Right lobe of liver (tissue), 4 donors: ENCODE results near the gene PTPRN.

Source experiments
- CTCF ChIP-seq, 4 donors: fragments of 200-600 bp in 3 of 4; fragments of 450-650 bp in 1 of 4; IDR thresholded peaks; one replicate each; pipeline versions ENCODE4 v1.5.1 to v1.8.0; 2016 to 2022; ENCODE audit warnings: antibody characterized with exemption in 4 of 4, mild to moderate bottlenecking in 2 of 4
- POLR2A ChIP-seq: fragments of 450-650 bp; IDR thresholded peaks from one replicate; pipeline ENCODE4 v1.6.1; 2017; ENCODE audit warnings: antibody characterized with exemption, mild to moderate bottlenecking
- donor health status: DM: no; HTN: no; CAD: no.
- donor health status: DM: no; HTN: no; CAD: no.
- donor health status: DM: no; HTN: yes; CAD: no.

GRCh38 chr2:219284501-219285372 lies 24.5 kb downstream of the PTPRN start:
- TF ChIP-seq CTCF (IDR thresholded peaks at IDR 0.05) (no peak), POLR2A (no peak)
